K562 (cell line): ENCODE data around the gene OARD1. TPM values are rescaled to one million over a fixed set of nuclear protein-coding genes. Genes with fewer than 3 reads are reported as not detected.

Experiments
- ATAC-seq: fragments of 200-7000 bp; cut with Tn5 transposase; 3 replicates; pipeline ENCODE4 v1.9.1; 2020; ENCODE audit warnings: moderate library complexity
- BruUV-seq: library from RNA; stranded (reverse); fragments of 400-500 nt; replicated peaks from 2 replicates; lab custom pipeline; 2021; lab: Mats Ljungman, UMichigan
- CTCF ChIA-PET: fragments of 300-600 bp; formaldehyde crosslinking; extraction: SDS; loops from one replicate; lab custom pipeline; 2021; ENCODE audit warnings: low intra/inter-chr PET ratio; lab: Yijun Ruan, JAX
- POLR2A ChIA-PET: fragments of 300-600, 350-650 bp; sonication (Branson Sonifier 250); formaldehyde crosslinking; extraction: SDS; loops from one replicate; lab custom pipeline; 2021; ENCODE audit warnings: antibody characterized with exemption, inconsistent platforms; lab: Yijun Ruan, JAX
- DNase-seq, 4 experiments: peaks; one replicate each; pipeline versions ENCODE4 v3.0.0 to v3.0.0-alpha.2; 2011 to 2018; ENCODE audit warnings: low spot score in 3 of 4, mixed read lengths in 3 of 4; ENCODE audit errors: extremely low read depth in 1 of 4
- FAIRE-seq: peaks from 2 replicates; lab custom pipeline; 2011; peaks lifted over from hg19 to GRCh38; lab: Jason Lieb, UNC
- H2AFZ ChIP-seq: 2 replicates; pipeline ENCODE4 v1.6.0; 2011; ENCODE audit warnings: low read depth, low read length, control low read depth, inconsistent platforms
- H3K27ac ChIP-seq: fragments of 200-600 bp; 3 replicates; pipeline ENCODE4 v1.8.0; 2011; ENCODE audit warnings: low read depth, mild to moderate bottlenecking, control low read depth, inconsistent platforms, low read length, moderate library complexity, mixed read lengths; ENCODE audit errors: extremely low read depth
- H3K27me3 ChIP-seq, 2 experiments: fragments of 300-600 bp in 1 of 2; 2 replicates in 1 of 2; 3 replicates in 1 of 2; pipeline versions ENCODE4 v1.6.0 to v1.8.0; 2011; ENCODE audit warnings: inconsistent platforms in 2 of 2, low read length in 2 of 2, mild to moderate bottlenecking in 1 of 2, mixed read lengths in 1 of 2, moderate library complexity in 1 of 2; ENCODE audit not compliant: control insufficient read depth in 2 of 2, insufficient read depth in 2 of 2
- H3K36me3 ChIP-seq: fragments of 300-600 bp; 3 replicates; pipeline ENCODE4 v1.8.0; 2011; ENCODE audit warnings: mild to moderate bottlenecking, low read length, inconsistent platforms; ENCODE audit not compliant: control insufficient read depth, insufficient read depth
- H3K4me1 ChIP-seq, 2 experiments: fragments of 200-600 bp in 1 of 2; replicated peaks in 1 of 2; 2 replicates in 1 of 2; 3 replicates in 1 of 2; pipeline versions ENCODE4 v1.5.1 to v1.8.0; 2011; ENCODE audit warnings: inconsistent platforms in 2 of 2, low read length in 2 of 2, mild to moderate bottlenecking in 1 of 2, mixed read lengths in 1 of 2, moderate library complexity in 1 of 2; ENCODE audit not compliant: control insufficient read depth in 2 of 2, insufficient read depth in 2 of 2
- H3K4me2 ChIP-seq: 2 replicates; pipeline ENCODE4 v1.6.1; 2011; ENCODE audit warnings: low read length, control low read depth, inconsistent platforms, mixed read lengths; ENCODE audit not compliant: insufficient read depth
- H3K4me3 ChIP-seq: fragments of 200-600 bp; sonication (generic), shearing (Covaris generic); 2 replicates; pipeline ENCODE4 v1.5.1; 2016; ENCODE audit warnings: control low read depth, inconsistent platforms
- H3K79me2 ChIP-seq: fragments of 200-600 bp; 3 replicates; pipeline ENCODE4 v1.8.0; 2011; ENCODE audit warnings: low read length, inconsistent platforms; ENCODE audit not compliant: control insufficient read depth, insufficient read depth
- H3K9ac ChIP-seq, 2 experiments: 2 replicates each; pipeline versions ENCODE4 v1.6.0 to v1.6.1; 2011; ENCODE audit warnings: low read depth in 2 of 2, low read length in 2 of 2, control low read depth in 1 of 2, inconsistent platforms in 1 of 2, mild to moderate bottlenecking in 1 of 2, mixed read lengths in 1 of 2; ENCODE audit not compliant: insufficient read depth in 1 of 2
- H3K9me1 ChIP-seq: one replicate; pipeline ENCODE4 v1.6.0; 2011; ENCODE audit warnings: inconsistent platforms, mild to moderate bottlenecking, low read length, moderate library complexity; ENCODE audit not compliant: control insufficient read depth, insufficient read depth
- H3K9me3 ChIP-seq: replicated peaks from 2 replicates; pipeline ENCODE4 v1.5.1; 2011; ENCODE audit warnings: low read depth, low read length, inconsistent platforms; ENCODE audit not compliant: control insufficient read depth, insufficient read depth
- H4K20me1 ChIP-seq: replicated peaks from 2 replicates; pipeline ENCODE4 v1.6.1; 2011; ENCODE audit warnings: low read length, inconsistent platforms, mixed read lengths; ENCODE audit not compliant: control insufficient read depth, insufficient read depth
- ILF3 ChIP-seq: fragments of 450-650 bp; IDR thresholded peaks from 2 replicates; pipeline ENCODE4 v1.6.1; 2018; ENCODE audit warnings: antibody characterized with exemption, mild to moderate bottlenecking, moderate library complexity, borderline replicate concordance
- KHSRP ChIP-seq: fragments of 450-650 bp; IDR thresholded peaks from 2 replicates; pipeline ENCODE4 v1.6.1; 2017
- MTA1 ChIP-seq: fragments of 450-650 bp; IDR thresholded peaks from 2 replicates; pipeline ENCODE4 v1.6.1; 2017; ENCODE audit warnings: borderline replicate concordance
- ZNF23 ChIP-seq: fragments of 250-450 bp; sonication (Bioruptor Pico); IDR thresholded peaks from 2 replicates; pipeline ENCODE4 v1.4.0; 2020; ENCODE audit warnings: mild to moderate bottlenecking
- WGBS: fragments of 100-300 bp; shearing (Covaris generic); methylation state at CpG from one replicate; pipeline ENCODE4 v1.1.6; 2016; ENCODE audit warnings: low coverage, mixed read lengths; ENCODE audit not compliant: insufficient coverage; ENCODE audit errors: missing lambda C conversion rate; 5-methylcytosine and 5-hydroxymethylcytosine counted together
- in situ Hi-C: fragments of 300-500 bp; cut with MboI; formaldehyde crosslinking; loops from 4 replicates; pipeline ENCODE4 v1.15.0; 2018; ENCODE audit warnings: inconsistent platforms, mixed read lengths
- intact Hi-C: fragments of 100-400 bp; cut with micrococcal nuclease; formaldehyde crosslinking; loops from 2 replicates; pipeline ENCODE4 v1.14.2; 2022
- polyA plus RNA-seq, 8 experiments: library from polyadenylated mRNA; depleted of rRNA in 4 of 8; stranded (reverse) in 5 of 8; unstranded in 3 of 8; fragments of >200 nt; fragmentation: Nextera tagmentation in 2 of 8; fragmentation: Illumina TruSeq in 1 of 8; extraction: Ambion mirVana in 2 of 8; extraction: Trizol in 1 of 8; gene quantifications; 2 replicates each; pipeline versions ENCODE4 v1.2.1 to v1.2.3, GENCODE V29; 2011 to 2014; ENCODE audit warnings: inconsistent platforms in 1 of 8, missing spikeins in 1 of 8
- total RNA-seq, 7 experiments: library from RNA; depleted of rRNA in 6 of 7; stranded (reverse); fragments of >200 nt in 6 of 7; fragmentation: Illumina TruSeq in 2 of 7; extraction: Trizol in 2 of 7; gene quantifications; 2 replicates each; pipeline versions ENCODE4 v1.2.1 to v1.2.3, GENCODE V29; 2011 to 2021; ENCODE audit warnings: low replicate concordance in 1 of 7
- TF ChIP-seq, protein P1 (sequence below): fragments of 250-450 bp; sonication (Bioruptor Pico); IDR thresholded peaks from 2 replicates; pipeline ENCODE4 v1.4.0; 2020; ENCODE audit warnings: mild to moderate bottlenecking, moderate library complexity, borderline replicate concordance
- TF ChIP-seq, protein P2 (sequence below): fragments of 450-650 bp; conservative IDR thresholded peaks from 2 replicates; pipeline ENCODE4 v1.6.1; 2016; ENCODE audit warnings: missing genetic modification characterization, low read depth, mild to moderate bottlenecking, missing compliant biosample characterization, moderate library complexity

The OARD1 gene
- total and polyA plus RNA-seq, 9 of the 15 experiments (the other 6 are each of a cell fraction or from before 2014, with no cell fraction given), result 43.4 to 88.3 (median 61.1) TPM

DNA sequence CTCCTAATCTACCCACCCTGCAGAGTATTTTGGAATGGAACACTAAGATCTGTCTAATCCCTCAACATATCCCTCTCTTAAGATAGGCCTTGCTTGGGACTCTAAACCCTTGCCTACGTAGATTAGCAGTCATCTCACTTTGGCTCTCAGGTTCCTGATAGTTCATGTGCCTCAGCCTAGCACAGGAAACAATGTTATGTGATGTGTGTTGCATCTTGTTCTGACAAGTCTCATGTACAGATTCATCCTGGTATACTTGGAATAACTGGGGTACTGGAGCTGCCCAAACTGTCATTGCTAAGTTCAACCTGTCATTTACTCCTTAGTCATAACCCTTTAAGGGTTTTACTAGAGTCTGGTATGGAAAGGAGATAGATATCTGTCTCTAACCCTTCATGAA is 47.9 kb upstream of the OARD1 start:
- ChIA-PET POLR2A (no interaction called here), CTCF (no interaction called here)
- H3K27me3 ChIP-seq, result peaks cover 0 to 11% of the 10 kb centered on the region in 2 experiments; a peak in 4 of 5 replicates
- WGBS, result 0% methylated on average over 1 of the region's 1 CpG
- in situ Hi-C loops (no loop called here), intact Hi-C loops (no loop called here)
- H4K20me1 ChIP-seq, result no peaks in the 10 kb centered on the region
- BruUV-seq, result no TSS peak
- no peak overlapping the region for H3K27ac ChIP-seq
- H3K9me3 ChIP-seq, result no peaks in the 10 kb centered on the region
- no peaks in the 10 kb centered on the region for H3K79me2 ChIP-seq
- H2AFZ ChIP-seq, result no peak overlapping the region
- FAIRE-seq (no peak), ATAC-seq (no peak), DNase-seq (no peak)
- no peaks in the 10 kb centered on the region for H3K4me1 ChIP-seq
- H3K4me3 ChIP-seq, result no peak overlapping the region
- H3K36me3 ChIP-seq, result no peaks in the 10 kb centered on the region
- no peaks in the 10 kb centered on the region for H3K9me1 ChIP-seq
- TF ChIP-seq, protein P1, sequence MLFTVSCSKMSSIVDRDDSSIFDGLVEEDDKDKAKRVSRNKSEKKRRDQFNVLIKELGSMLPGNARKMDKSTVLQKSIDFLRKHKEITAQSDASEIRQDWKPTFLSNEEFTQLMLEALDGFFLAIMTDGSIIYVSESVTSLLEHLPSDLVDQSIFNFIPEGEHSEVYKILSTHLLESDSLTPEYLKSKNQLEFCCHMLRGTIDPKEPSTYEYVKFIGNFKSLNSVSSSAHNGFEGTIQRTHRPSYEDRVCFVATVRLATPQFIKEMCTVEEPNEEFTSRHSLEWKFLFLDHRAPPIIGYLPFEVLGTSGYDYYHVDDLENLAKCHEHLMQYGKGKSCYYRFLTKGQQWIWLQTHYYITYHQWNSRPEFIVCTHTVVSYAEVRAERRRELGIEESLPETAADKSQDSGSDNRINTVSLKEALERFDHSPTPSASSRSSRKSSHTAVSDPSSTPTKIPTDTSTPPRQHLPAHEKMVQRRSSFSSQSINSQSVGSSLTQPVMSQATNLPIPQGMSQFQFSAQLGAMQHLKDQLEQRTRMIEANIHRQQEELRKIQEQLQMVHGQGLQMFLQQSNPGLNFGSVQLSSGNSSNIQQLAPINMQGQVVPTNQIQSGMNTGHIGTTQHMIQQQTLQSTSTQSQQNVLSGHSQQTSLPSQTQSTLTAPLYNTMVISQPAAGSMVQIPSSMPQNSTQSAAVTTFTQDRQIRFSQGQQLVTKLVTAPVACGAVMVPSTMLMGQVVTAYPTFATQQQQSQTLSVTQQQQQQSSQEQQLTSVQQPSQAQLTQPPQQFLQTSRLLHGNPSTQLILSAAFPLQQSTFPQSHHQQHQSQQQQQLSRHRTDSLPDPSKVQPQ (CRISPR knock-in tag), result no peak
- no peak for TF ChIP-seq KHSRP
- no peak for TF ChIP-seq ILF3
- TF ChIP-seq, protein P2, sequence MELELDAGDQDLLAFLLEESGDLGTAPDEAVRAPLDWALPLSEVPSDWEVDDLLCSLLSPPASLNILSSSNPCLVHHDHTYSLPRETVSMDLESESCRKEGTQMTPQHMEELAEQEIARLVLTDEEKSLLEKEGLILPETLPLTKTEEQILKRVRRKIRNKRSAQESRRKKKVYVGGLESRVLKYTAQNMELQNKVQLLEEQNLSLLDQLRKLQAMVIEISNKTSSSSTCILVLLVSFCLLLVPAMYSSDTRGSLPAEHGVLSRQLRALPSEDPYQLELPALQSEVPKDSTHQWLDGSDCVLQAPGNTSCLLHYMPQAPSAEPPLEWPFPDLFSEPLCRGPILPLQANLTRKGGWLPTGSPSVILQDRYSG (tag), result no peak
- TF ChIP-seq ZNF23, result no peak
- TF ChIP-seq MTA1, result no peak
- H3K4me2 ChIP-seq, result no peak overlapping the region
- no peak overlapping the region for H3K9ac ChIP-seq
